H9 (cell line): ENCODE measurements around the gene SCAF8. TPM values are rescaled to one million over a fixed set of nuclear protein-coding genes. Genes with fewer than 3 reads are reported as not detected.

Experiments used
- DNase-seq: peaks from one replicate; pipeline ENCODE4 v3.0.0-alpha.2; 2017
- H2AFZ ChIP-seq: one replicate; pipeline ENCODE4 v1.6.1; 2013; ENCODE audit warnings: mild to moderate bottlenecking, low read length, control low read depth, moderate library complexity
- H2AK5ac ChIP-seq: 2 replicates; pipeline ENCODE4 v1.6.1; 2013; ENCODE audit warnings: low read length, control low read depth, mixed read lengths; ENCODE audit not compliant: insufficient read length
- H2BK120ac ChIP-seq: one replicate; pipeline ENCODE4 v1.6.1; 2013; ENCODE audit warnings: low read depth, mild to moderate bottlenecking, low read length, control low read depth, inconsistent platforms; ENCODE audit not compliant: poor library complexity, severe bottlenecking
- H2BK12ac ChIP-seq: 2 replicates; pipeline ENCODE4 v1.6.1; 2013; ENCODE audit warnings: low read length, control low read depth, mixed read lengths, low read depth; ENCODE audit not compliant: insufficient read length
- H2BK15ac ChIP-seq: 2 replicates; pipeline ENCODE4 v1.6.1; 2013; ENCODE audit warnings: low read depth, low read length, control low read depth
- H2BK20ac ChIP-seq: one replicate; pipeline ENCODE4 v1.6.1; 2013; ENCODE audit warnings: low read depth, mild to moderate bottlenecking, low read length, control low read depth, inconsistent platforms; ENCODE audit not compliant: poor library complexity, severe bottlenecking
- H2BK5ac ChIP-seq: 2 replicates; pipeline ENCODE4 v1.6.1; 2013; ENCODE audit warnings: low read length, control low read depth, mixed read lengths; ENCODE audit not compliant: insufficient read length
- H3K14ac ChIP-seq: 2 replicates; pipeline ENCODE4 v1.6.1; 2013; ENCODE audit warnings: low read length, control low read depth; ENCODE audit not compliant: insufficient read depth
- H3K18ac ChIP-seq: 2 replicates; pipeline ENCODE4 v1.6.1; 2013; ENCODE audit warnings: low read depth, mild to moderate bottlenecking, mixed read lengths, low read length, control low read depth; ENCODE audit not compliant: insufficient read length
- H3K23ac ChIP-seq: 2 replicates; pipeline ENCODE4 v1.6.1; 2013; ENCODE audit warnings: low read length, control low read depth, mixed read lengths, low read depth; ENCODE audit not compliant: insufficient read length
- H3K23me2 ChIP-seq: 2 replicates; pipeline ENCODE4 v1.6.1; 2013; ENCODE audit warnings: low read depth, mild to moderate bottlenecking, mixed read lengths, low read length, control low read depth; ENCODE audit not compliant: insufficient read length, poor library complexity, severe bottlenecking
- H3K27ac ChIP-seq: 2 replicates; pipeline ENCODE4 v1.5.1; 2013; ENCODE audit warnings: low read length, control low read depth, mixed read lengths, low read depth; ENCODE audit not compliant: insufficient read length
- H3K27me3 ChIP-seq: 2 replicates; pipeline ENCODE4 v1.6.1; 2013; ENCODE audit warnings: low read length, control low read depth, inconsistent platforms; ENCODE audit not compliant: insufficient read depth
- H3K4ac ChIP-seq: 2 replicates; pipeline ENCODE4 v1.6.1; 2013; ENCODE audit warnings: low read depth, mild to moderate bottlenecking, control low read depth, inconsistent platforms, low read length, moderate library complexity
- H3K4me1 ChIP-seq: 2 replicates; pipeline ENCODE4 v1.6.1; 2013; ENCODE audit warnings: low read length, control low read depth, inconsistent platforms; ENCODE audit not compliant: insufficient read depth
- H3K4me2 ChIP-seq: 2 replicates; pipeline ENCODE4 v1.6.1; 2013; ENCODE audit warnings: low read length, control low read depth, mixed read lengths; ENCODE audit not compliant: insufficient read length, insufficient read depth
- H3K56ac ChIP-seq: 2 replicates; pipeline ENCODE4 v1.6.1; 2013; ENCODE audit warnings: low read depth, mild to moderate bottlenecking, mixed read lengths, low read length, control low read depth; ENCODE audit not compliant: insufficient read length
- H3K79me1 ChIP-seq: 2 replicates; pipeline ENCODE4 v1.6.1; 2013; ENCODE audit warnings: low read depth, mild to moderate bottlenecking, moderate library complexity, low read length, control low read depth, inconsistent platforms; ENCODE audit not compliant: insufficient read depth, poor library complexity, severe bottlenecking
- H3K79me2 ChIP-seq: 2 replicates; pipeline ENCODE4 v1.6.1; 2013; ENCODE audit warnings: low read length, control low read depth, inconsistent platforms; ENCODE audit not compliant: insufficient read depth
- H3K9ac ChIP-seq: 2 replicates; pipeline ENCODE4 v1.6.1; 2013; ENCODE audit warnings: low read length, control low read depth, mixed read lengths; ENCODE audit not compliant: insufficient read length; ENCODE audit errors: extremely low read depth
- H3K9me3 ChIP-seq: one replicate; pipeline ENCODE4 v1.6.1; 2013; ENCODE audit warnings: low read depth, low read length, inconsistent platforms; ENCODE audit not compliant: control insufficient read depth
- H3T11ph ChIP-seq: one replicate; pipeline ENCODE4 v1.6.1; 2013; ENCODE audit warnings: mild to moderate bottlenecking, low read length, control low read depth, inconsistent platforms
- H4K20me1 ChIP-seq: one replicate; pipeline ENCODE4 v1.6.1; 2013; ENCODE audit not compliant: control insufficient read depth, insufficient read length, insufficient read depth
- H4K5ac ChIP-seq: 2 replicates; pipeline ENCODE4 v1.6.1; 2013; ENCODE audit warnings: low read depth, mild to moderate bottlenecking, mixed read lengths, low read length, control low read depth; ENCODE audit not compliant: insufficient read length
- H4K8ac ChIP-seq: replicated peaks from 2 replicates; pipeline ENCODE4 v1.6.1; 2013; ENCODE audit warnings: low read length, control low read depth, mixed read lengths, low read depth; ENCODE audit not compliant: insufficient read length
- H4K91ac ChIP-seq: 2 replicates; pipeline ENCODE4 v1.6.1; 2013; ENCODE audit warnings: low read depth, mild to moderate bottlenecking, moderate library complexity, mixed read lengths, low read length, control low read depth; ENCODE audit not compliant: insufficient read length
- H3K27ac Mint-ChIP-seq, 3 experiments: 2 replicates in 2 of 3; 3 replicates in 1 of 3; pipeline ENCODE4 v1.8.0; 2020 to 2021; ENCODE audit warnings: mixed read lengths in 3 of 3, mild to moderate bottlenecking in 1 of 3, moderate library complexity in 1 of 3
- H3K27me3 Mint-ChIP-seq: 2 replicates; pipeline ENCODE4 v1.8.0; 2021; ENCODE audit warnings: low read depth, mild to moderate bottlenecking, moderate library complexity, mixed read lengths
- H3K36me3 Mint-ChIP-seq, 3 experiments: 2 replicates in 2 of 3; 3 replicates in 1 of 3; pipeline ENCODE4 v1.8.0; 2020 to 2021; ENCODE audit warnings: low read depth in 3 of 3, mixed read lengths in 3 of 3; ENCODE audit not compliant: insufficient read depth in 1 of 3
- H3K4me1 Mint-ChIP-seq, 2 experiments: 2 replicates each; pipeline ENCODE4 v1.8.0; 2020; ENCODE audit warnings: mixed read lengths in 2 of 2
- H3K4me3 Mint-ChIP-seq, 2 experiments: 2 replicates in 1 of 2; 3 replicates in 1 of 2; pipeline ENCODE4 v1.8.0; 2020 to 2021; ENCODE audit warnings: mild to moderate bottlenecking in 2 of 2, mixed read lengths in 2 of 2, moderate library complexity in 1 of 2
- H3K9me3 Mint-ChIP-seq, 2 experiments: 2 replicates in 1 of 2; 3 replicates in 1 of 2; pipeline ENCODE4 v1.8.0; 2020; ENCODE audit warnings: mild to moderate bottlenecking in 2 of 2, mixed read lengths in 2 of 2, moderate library complexity in 1 of 2
- CTCF ChIP-seq: fragments of 200-600 bp; sonication (generic); conservative IDR thresholded peaks from 3 replicates; pipeline ENCODE4 v1.8.0; 2021; ENCODE audit warnings: antibody characterized with exemption, mild to moderate bottlenecking
- WGBS: extraction: QIAGEN DNeasy Blood & Tissue Kit; methylation state at CpG from one replicate; pipeline ENCODE4 v1.1.7; 2013; ENCODE audit warnings: missing lambda C conversion rate, low lambda C conversion rate, mixed read lengths; ENCODE audit not compliant: insufficient read length; ENCODE audit errors: extremely low coverage; 5-methylcytosine and 5-hydroxymethylcytosine counted together
- microRNA-seq: library from miRNA; unstranded; fragments of <30 nt; microRNA quantifications from one replicate; pipeline ENCODE4, GENCODE V29; 2020; ENCODE audit warnings: borderline microRNAs expressed
- total RNA-seq: library from RNA; stranded (reverse); gene quantifications from 2 replicates; pipeline ENCODE4 v1.2.1, GENCODE V29; 2021

The SCAF8 gene
- total RNA-seq, 1 experiment from 2014 or later = 78.5 TPM

- H4K8ac ChIP-seq = no peak overlapping the region
- Mint-ChIP-seq H3K4me3 (no peak overlapping the region), H3K36me3 (peaks cover 6 to 15% (median 10%) of the 10 kb centered on the region in 3 experiments; a peak in 6 of 7 replicates), H3K27me3 (no peaks in the 10 kb centered on the region), H3K4me1 (peaks cover 10 to 18% of the 10 kb centered on the region in 2 experiments), H3K9me3 (no peaks in the 10 kb centered on the region), H3K27ac (peak overlapping the region in 1 of 3 experiments; percentile 29; a peak in 1 of 7 replicates)
- whole genome bisulfite sequencing = no CpG with 5 or more reads among the region's 3 CpGs
- no peak overlapping the region for H2BK12ac ChIP-seq
- H3K18ac ChIP-seq = no peak overlapping the region
- peaks cover 6% of the 10 kb centered on the region; the same call in 1 of the 2 replicates for H3K4me1 ChIP-seq
- H3K79me1 ChIP-seq = no peaks in the 10 kb centered on the region
- no peak overlapping the region for H3K23ac ChIP-seq
- no peak for TF ChIP-seq CTCF
- no peak overlapping the region for H2AK5ac ChIP-seq
- H2BK20ac ChIP-seq = no peak overlapping the region
- no peak overlapping the region for H3K4ac ChIP-seq
- H3T11ph ChIP-seq = no peak overlapping the region
- H3K79me2 ChIP-seq = no peaks in the 10 kb centered on the region; the same call in 1 of the 2 replicates
- H3K27me3 ChIP-seq = no peaks in the 10 kb centered on the region
- no peak for DNase-seq
- H3K56ac ChIP-seq = no peak overlapping the region
- no peak overlapping the region for H4K91ac ChIP-seq
- no peak overlapping the region for H3K9ac ChIP-seq
- no peak overlapping the region for H3K27ac ChIP-seq
- H2AFZ ChIP-seq = no peak overlapping the region
- no peaks in the 10 kb centered on the region for H3K23me2 ChIP-seq
- no peak overlapping the region for H2BK5ac ChIP-seq
- H4K20me1 ChIP-seq = no peaks in the 10 kb centered on the region
- H3K9me3 ChIP-seq = no peaks in the 10 kb centered on the region
- no peak overlapping the region for H2BK120ac ChIP-seq
- H3K4me2 ChIP-seq = no peak overlapping the region
- H3K14ac ChIP-seq = no peak overlapping the region
- H4K5ac ChIP-seq = no peak overlapping the region
- no peak overlapping the region for H2BK15ac ChIP-seq
Observed at GRCh38 chr6:154882107-154882506, 148.9 kb downstream of the SCAF8 start.

Small RNA genes within 50 kb of the gene (microRNA-seq; reads per million reads assigned to microRNA genes)
- gene MIR1273C = not detected

Other genes with a start within 250 kb of the SCAF8 start
- 5.6 and 6.4 TPM in 2 replicates for gene CNKSR3, start 222.7 kb upstream of the SCAF8 start, total RNA-seq